NB4 (cell line): Measurements from ENCODE around the gene TRPC4AP.

Experiments used
- CTCF ChIP-seq: IDR thresholded peaks from one replicate; pipeline ENCODE4 v1.5.1; 2012; ENCODE audit warnings: low read depth, low read length
- POLR2A ChIP-seq: IDR thresholded peaks from 2 replicates; pipeline ENCODE4 v1.6.1; 2011; ENCODE audit warnings: mild to moderate bottlenecking; ENCODE audit not compliant: insufficient read length; ENCODE audit errors: extremely low read depth

- TF ChIP-seq CTCF: no peak
- TF ChIP-seq POLR2A: no peak
These were observed 33.1 kb upstream of the TRPC4AP start for GRCh38 chr20:35125753-35126152.
